Activated CD4-positive, CD25-positive, alpha-beta regulatory T cell treated with anti-CD3 and anti-CD28 coated beads, Interleukin-2, amount 50 U/mL, for 24 hours (primary cell): ENCODE measurements around the gene ALPP.
A peak's percentile ranks its signal among the peaks of the same experiment; 100 is the strongest.
"Not testable (repeated sequence)": the region's sequence is repeated elsewhere in the genome, so short reads cannot be mapped to it uniquely, and the experiment has no call there.

Experiments
- ATAC-seq, 2 donors: fragments of 150-1000 bp; cut with Tn5 transposase; one replicate each; pipeline ENCODE4 v1.10.0; 2021; ENCODE audit warnings: mild to moderate bottlenecking in 1 of 2, moderate library complexity in 1 of 2

The ALPP gene

DNA sequence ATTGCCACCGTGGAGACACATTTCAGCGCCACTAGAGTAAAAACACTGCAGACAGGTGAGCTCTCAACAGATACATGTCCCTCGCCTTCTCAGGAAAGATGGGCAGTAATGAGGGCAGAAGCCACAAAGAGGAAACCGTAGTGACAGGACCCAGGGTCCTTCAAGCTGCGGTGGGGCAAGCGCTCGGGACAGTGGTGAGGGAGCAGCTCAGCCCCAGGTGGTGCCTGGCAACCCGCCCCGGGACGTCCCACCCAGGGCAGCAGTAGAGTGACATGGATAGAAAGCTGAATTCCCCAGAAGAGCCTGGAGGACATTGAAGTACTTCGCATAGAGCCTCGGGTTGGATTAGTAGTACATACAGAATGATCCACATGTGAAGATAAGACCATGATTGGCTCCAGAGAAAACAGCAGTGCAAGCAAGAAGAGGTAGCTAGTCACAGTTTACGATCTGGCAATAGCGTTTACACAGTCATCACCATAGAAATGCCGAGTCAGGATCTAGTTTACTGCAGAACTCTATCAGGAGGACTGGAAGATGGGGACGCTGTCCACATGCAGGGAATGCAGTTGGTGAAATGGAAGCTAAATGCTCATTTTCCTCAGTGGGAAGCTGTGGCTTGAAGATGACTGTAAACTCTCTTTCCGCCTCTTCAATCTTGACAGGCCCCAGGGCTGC is 37.4 kb upstream of the ALPP start:
- ATAC-seq, result no peak

DNA sequence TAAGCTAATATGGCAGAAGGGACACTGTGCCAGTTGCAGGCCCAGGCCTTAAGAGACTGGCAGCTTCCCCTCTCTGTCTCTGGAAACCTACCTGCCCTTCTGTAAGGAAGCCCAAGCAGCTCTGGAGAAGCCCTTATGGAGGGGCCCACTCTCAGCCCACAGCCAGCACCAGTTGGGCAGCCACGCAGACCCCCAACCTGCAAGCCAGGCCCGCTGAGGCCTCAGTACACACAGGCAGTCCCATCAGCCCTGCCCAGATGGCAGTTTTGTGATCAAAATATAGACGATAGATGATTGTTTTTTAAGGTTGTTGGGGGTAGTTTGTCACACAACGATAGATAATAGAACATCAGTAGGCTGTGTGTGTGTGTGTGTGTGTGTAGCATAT is 36.8 kb upstream of the ALPP start:
- no peak for ATAC-seq

DNA sequence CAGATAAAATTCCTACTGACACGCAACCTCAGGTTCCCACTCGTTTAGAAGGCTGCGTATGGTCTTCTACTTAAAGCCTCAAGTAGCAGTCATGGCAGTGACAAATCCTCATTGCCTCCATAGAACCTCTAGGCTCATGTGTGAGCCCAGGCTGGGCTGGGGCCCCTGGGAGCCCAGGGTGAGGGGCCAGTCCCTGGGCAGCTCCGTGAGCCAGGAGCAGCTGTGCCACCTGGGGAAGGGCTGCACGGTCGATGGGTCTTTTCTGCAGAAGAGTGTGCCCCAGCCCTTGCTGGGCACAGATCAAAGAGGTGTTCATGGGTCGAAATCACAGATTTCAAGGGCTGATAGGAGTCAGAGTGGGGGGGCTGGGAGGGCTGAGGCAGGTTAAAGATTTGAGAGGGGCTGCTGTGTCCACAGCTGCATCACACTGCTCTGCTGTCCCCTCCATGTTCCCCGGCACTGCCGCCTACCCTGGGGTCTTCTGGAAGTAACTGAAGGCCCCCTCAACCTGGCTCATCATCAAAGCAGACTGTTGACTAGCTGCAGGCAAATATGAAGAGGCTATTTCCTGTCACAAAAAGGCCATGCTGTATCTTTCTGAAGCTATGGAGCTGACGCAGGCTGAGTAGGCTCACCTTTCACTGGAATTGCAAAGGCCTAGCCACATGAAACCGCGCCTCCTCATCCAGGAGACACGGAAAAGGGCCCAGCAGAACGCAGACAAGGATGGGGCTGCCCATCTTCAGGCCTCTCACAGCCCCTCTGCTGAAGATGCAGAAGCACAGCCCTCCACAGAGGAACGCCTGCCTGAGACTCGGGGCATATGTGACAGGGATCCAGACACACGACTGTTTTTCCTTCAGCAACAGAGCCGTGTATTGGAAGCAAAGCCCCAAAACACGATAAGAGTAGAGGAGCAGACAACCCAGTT is 35.7 kb upstream of the ALPP start:
- no peak for ATAC-seq

DNA sequence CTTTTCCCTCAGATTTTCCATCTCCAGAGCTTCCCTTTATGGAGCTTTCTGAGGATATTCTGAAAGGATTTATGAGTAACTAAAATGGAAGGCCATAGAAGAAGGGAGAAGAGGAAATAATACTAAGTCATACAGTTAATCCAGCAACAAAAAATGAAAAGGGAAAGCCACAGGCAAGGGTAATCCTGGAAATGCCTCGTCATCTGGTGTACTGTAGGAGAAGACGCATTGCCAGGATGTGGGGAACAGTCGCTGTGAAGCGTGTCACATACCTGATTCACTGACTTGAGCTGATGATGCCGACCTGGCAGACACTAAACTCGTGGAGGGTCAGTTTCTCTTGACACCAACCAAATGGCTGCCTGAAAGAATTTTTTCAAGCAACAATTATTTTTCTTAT is 34.7 kb upstream of the ALPP start:
- no peak for ATAC-seq

DNA sequence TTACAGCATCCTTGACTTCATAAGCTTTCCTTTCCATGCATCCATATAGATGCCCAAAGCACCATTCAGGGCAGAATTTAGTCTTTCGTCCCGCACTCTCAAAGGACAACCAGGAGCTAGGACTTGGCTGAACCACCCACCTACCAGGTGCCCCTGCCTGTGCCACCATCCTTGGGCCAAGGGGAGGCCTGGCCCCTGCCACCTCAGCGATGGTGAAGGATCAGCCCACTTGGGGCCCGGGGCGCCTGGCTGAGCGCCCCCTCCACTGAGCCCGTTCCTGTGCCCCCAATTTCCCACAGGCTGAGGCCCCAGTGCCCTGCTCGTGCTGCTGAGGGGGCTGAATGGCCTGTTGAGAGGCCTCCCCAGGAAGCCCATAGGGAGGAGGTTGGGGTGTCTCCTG is 33.3 kb upstream of the ALPP start:
- ATAC-seq, result no peak

DNA sequence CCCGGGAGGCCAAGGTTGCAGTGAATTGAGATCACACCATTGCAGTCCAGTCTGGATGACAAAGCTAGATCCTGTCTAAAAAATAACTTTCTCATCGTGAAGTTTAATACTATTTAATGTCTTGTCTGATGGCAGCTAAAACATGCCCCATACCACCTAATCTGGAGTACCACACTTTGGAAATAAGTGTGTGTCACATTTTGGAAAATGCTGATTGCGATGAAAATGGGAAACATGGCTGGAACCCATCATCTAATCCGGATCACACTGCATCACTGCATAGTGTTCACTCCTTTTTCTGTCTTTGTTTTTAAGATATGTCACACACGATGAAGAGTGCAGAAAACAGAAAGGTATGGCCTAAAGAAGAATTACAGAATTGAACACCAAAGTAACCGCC is 31.2 kb upstream of the ALPP start:
- no peak for ATAC-seq

DNA sequence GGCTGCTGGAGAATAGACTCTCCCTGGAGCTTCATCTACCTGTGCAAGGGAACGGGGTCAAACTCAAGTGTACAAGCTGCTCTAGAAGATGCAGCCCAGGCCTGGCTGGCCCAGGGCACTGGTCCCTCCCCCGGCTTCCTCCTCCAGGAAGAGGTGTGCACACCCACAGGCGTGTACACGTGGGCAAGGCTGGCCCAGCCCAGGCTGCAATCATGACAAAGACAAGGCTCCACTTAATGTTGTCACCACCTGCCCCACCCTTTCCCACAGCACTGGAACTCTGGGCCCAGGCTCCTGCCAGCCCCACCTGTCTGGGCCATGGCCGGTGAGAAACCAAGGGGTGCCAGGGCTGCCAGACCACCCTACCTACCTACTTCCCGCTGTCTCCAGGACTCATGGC is 29.6 kb upstream of the ALPP start:
- peak in 1 of 2 donors; percentile 13 for ATAC-seq

DNA sequence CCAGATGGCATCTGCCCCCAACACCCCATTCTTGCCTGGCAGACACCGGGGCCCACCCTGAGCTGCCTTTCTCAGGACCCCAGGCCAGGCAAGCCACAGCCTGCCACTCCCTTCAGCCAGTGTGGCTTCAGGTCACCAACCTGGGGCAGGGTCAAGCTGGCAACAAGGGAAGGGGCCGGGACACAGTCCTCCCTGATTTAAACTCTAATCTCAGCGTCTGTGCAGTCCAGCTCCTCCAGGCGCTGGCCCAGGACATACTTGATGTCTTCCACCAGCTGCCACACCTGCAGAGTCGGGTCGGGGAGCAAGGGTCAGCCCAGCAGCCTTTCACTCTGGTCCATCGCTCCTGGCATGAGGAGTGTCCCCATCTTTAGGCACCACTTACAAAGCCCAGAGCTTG is 29.0 kb upstream of the ALPP start:
- no peak for ATAC-seq

DNA sequence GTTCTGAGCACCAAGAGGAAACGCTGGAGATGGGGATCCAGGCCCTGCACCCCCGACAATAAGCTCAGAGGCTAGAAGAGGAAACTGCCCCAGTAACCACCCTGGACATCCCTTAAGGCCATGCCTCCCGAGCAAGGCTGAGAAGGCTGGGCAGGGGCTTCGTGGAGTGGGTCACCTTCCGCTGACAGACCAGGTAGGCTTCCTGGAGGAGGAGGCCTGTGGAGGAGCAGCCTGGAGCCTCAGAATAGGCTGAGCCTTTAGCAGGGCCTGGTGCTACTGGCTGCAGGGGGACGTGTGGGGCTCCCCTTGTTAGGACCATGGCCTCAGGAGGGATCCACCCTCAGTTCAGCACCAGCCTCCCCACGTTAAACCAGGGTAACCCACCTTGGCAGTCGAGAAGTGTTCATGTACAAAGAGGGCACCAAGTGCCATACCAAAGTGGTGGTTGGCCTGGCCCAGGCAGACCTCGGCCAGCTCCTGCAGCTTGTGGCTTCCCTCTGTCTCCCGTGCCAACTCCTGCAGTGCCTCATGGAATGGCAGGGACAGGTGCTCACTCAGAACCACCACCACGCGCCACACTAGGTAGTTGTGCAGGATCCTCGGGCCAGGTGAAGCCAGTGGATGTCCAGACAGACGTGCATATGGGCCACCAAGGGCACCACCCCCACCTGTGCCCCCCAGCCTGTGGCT is 28.5 kb upstream of the ALPP start:
- ATAC-seq, result no peak

DNA sequence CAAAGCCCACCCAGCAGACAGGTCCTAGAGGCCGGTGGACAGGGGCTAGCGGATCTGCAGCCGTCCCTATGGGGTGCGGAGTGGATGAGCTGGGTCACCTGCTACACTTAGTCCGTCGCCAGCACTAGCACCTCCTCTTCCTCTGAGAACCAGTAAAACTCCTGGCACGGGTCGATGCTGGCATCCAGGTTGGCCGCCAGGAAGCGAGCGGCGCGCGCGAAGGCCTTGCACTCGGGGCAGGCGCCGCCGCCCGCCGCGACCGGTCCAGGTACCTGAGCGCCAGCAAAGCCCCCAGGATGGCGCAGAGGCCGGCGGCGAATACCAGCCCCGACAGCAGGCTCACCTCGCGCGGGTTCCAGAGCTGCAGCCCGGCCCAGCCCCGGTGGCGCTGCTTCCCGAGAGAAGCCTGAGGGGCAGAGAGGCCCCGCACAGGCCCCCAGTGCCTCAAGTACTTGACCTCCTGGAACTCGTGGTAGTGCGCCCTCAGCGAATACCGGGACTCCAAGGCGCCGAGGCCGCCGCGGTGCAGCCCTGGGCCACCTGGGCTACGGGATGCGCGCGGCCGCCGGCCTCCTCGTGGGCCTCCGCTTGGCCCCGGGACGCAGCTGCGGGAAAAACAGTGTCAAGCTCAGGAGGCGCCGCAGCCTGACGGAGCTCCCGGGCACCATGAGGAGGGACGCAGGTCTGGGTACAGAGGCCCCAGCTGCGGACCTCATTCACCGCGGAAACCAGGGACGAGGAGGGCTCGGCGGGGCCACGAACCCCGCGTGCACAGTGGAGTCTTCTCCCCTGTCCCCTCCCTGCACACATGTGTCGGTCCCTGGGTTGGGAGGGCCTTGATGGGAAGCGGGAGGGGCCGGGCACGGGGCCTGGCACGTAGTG is 27.5 kb upstream of the ALPP start:
- no peak for ATAC-seq

DNA sequence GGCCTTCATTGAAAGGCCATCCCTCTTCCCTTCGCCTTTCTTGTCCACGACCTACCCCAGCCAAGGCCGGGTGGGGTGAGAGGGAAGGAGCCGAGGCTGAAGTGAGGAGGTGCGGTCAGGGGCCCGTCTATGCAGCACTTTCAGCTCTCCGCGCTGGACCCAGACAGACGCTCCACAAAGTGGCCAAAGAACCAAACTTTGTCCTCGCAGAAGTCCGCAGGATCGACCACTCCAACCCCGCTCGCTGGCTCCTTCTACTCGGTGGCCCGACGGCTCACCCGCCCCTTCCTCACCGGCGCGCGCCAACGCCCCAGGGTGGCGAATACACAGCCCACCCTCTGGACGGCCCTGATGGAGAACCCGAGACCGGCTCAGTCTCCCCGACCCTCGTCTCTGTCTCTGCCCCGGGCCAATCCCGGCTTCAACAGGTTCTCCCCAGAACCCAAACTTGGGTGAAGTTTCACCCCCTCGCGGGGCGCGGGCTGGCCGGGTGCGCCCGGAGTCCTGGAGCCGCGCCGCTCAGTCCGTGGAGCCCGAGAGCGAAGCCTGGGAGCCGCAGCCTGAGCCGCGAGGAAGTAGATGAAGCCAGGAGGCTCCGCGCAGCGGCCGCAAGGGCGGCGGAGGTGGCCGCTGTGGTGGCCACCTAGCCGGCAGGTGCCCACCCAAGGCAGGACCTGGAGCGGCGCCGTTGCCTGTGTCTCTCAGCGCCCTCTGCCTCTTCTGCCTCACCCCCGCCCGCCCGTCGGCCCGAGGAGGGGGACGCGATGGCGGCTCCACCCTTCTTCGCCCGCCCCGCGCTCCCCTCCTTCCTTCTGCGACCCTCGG is 26.7 kb upstream of the ALPP start:
- ATAC-seq, result no peak

DNA sequence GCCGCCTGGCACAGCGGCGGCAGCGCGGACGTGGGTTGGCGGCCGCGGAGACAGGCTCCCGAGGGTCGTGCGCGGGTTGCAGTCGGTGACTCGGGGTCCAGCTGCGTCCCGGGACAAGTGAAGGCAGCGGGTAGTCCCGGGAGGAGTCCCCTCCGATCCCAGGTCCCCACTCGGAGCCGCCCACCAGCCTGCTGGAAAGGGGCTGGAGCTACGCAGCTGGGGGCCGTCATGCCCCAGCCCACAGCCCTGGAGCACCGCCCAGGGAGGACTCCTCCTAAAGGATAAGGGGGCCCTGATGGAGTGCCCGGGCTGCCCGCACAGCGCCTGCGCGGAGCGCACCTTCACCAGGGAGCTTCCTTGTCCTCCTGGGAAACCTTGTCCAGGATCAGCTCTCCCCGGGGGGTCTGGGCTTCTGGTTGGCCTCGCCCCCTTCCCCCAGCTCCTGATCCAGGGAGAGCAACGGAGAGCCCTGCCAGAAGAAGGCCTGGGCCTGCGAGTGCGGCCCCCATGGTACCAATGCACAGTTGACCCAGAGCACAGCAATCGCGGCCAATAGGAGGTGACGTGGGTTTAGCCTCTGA is 25.9 kb upstream of the ALPP start:
- no peak for ATAC-seq

DNA sequence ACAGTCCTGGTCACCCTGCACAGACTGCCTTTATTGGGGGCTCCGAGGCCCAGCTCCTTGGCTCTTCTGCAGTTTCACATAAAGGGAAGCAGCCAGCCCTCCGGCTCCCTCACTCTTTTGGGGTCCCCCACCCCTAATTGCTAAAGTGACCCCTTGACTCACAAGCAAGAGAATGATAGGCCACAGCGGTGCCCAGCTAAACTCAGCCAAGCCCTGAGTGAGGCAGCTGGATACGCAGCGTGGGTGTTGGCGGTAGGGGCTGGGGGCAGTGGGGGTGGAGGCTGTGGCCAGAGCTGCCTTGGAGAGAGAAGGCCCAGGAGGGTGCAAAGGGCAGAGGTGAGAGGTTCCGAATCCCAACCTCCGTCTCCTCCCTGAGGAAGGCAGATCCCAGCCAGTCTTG is 25.5 kb upstream of the ALPP start:
- ATAC-seq, result no peak

DNA sequence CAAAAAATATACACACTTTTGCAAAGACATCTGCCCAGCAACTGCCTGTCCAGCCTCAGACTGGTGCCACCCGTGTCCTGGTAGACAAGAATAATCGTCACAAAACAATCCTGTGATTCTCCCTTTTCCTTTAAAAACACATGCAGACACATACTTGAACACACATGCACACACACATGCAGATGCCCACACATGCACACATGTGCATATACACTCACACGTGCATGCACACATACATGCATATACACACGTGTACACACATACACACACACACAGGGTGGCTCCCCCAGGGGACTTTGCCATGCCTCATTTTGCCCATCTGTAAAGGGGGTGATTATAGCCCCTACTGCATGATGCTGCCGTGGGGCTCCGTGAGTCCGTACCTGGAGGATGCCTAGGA is 24.9 kb upstream of the ALPP start:
- no peak for ATAC-seq

DNA sequence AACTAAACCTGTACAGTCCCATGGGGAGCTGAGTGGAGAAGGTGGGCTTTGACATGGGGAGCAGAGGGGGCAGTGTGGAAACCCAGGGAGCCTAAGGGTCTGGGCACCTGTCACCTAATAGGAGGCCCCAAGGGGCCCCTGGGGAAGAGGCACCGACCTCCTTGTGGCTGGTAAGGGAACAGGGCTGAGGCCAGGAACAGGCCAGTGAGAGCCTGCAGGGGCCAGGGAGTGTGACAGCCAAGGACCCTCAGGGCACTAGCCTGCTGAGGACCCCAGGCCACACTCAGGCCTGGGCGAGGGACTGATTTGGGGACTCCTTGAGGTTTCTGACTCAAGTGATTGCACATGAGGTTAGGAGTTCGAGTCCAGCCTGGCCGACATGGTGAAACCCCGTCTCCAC is 24.5 kb upstream of the ALPP start:
- no peak for ATAC-seq

DNA sequence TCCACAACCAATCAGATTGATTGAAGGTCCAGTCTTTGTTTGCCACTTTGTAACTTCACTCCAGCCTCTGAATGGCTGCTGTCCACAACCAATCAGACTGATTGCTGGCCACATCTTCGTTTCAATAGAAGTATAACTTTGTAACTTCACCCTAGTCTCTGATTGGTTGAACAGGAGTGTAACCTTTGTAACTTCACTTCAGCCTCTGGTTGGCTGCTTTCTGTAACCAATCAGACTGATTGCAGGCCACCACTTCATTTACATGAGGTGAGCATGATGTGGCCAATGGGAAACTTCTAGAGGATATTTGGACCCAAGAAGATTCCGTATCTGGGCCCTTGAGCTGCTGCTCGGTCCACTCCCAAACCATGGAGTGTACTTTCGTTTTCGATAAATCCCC is 16.9 kb upstream of the ALPP start:
- ATAC-seq, result no peak

DNA sequence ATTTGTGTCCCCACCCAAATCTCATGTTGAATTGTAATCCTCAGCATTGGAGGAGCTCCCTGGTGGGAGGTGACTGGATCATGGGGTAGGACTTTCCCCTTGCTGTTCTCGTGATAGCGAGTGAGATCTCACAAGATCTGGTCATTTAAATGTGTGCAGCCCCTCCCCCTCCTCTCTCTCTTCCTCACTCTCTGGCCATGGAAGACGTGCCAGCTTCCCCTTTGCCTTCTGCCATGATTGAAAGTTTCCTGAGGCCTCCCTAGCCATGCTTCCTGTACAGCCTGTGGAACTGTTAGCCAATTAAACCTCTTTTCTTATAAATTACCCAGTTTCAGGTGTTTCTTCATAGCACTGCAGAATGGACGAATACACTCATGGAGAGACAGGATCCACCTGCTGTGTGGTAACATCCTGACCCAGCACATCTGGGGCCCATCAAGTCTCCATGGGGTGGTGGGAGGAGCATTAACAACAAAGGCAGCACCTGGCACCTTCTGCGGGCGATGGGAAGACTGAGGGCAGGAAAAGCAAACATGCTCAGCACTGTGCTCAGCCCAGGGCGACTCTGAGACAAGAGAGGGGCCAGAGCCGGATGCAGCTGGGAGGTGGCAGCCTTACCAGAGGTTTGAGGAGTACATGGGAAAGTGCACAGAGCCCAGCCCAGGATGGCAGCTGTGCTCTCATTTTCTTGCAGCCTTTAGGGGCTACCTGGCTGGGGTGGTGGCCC is 16.2 kb upstream of the ALPP start:
- no peak for ATAC-seq

DNA sequence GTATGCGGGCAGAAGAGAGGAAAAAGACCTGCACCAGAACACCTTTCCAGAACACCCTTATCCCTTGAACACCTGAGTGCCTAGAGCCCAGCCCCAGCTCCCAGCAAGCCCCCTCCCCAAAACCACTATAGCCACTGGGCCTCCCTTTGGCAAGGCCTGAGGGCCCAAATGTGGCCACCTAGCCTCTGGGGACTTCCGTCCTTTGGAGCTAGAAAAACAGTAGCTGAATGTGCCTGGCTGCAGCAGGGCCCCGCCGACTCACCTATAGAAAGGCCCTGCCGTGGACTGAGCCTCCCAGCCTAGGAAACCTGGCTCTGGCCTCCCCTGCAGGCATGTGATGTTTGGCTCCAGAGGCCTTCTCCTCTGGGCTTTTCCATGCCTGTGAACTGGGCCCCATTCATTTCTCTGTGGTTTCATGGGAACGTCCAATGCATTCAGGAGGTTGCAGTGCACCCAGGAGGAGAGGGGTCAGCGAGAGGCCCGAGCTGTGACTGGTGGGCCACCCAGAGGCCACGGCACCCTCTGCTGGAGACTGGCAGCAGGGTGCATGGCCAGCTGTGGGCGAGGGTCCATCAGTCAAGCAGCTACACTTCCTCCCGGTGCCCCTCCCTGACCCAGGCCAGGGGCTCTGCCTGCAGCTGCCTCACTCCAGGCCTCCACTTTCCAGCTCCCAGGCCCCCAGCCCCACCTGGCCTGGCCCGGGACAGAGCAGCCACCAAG is 15.3 kb upstream of the ALPP start:
- not testable (repeated sequence) for ATAC-seq

DNA sequence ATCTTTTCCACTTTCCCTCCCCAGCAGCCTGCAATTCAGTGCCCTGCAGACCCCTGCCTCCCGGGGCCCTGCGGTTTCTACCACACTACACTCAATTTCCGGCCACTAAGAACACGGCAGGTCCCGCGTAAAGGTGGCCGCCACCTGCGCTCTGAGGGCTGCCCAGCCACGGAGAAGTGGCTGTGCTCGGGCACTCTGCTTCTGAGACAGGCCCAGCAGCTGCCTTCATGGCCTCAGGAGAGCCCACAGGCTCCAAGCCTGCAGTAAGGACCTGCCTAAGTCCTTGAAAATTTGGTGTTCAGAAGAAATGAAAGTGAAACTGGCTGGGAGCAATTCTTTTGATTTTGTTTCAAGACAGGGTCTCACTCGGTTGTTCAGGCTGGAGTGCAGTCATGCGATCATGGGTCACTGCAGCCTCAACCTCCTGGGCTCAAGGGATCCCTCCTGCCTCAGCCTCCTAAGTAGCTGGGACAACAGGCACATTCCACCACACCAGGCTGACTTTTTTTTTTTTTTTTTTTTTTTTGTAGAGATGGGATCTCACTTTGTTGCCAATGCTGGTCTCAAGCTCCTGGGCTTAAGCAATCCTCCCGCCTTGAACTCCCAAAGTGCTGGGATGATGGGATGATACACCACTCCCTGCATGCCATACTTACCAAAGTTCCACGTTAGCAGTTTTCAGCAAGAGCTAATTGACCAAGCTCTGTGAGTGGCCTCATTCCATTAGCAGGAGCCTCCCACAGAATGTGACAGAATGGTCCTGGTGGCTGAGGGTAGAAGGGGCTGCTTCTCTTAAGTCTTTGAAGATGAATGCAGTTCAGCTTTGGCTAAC is 14.6 kb upstream of the ALPP start:
- ATAC-seq, result peak; percentile 40 to 59
